Measurements from ENCODE around the gene KLHDC8B. TPM values are rescaled to one million over a fixed set of nuclear protein-coding genes. Genes with fewer than 3 reads are reported as not detected.

Gene KLHDC8B
- total and polyA plus RNA-seq, 2 of the 4 experiments (the other 2 are of a cell fraction): 16.3 to 16.5 TPM

- Histone ChIP-seq H3K18ac (ENCODE audit: low read depth, low read length) (no peak overlapping the region), H4K8ac (ENCODE audit: low read depth in 2 of 2, low read length in 2 of 2) (no peak overlapping the region), H3K9me1 (ENCODE audit: insufficient read depth, low read length) (peaks cover 32% of the 10 kb centered on the region), H3K9ac (ENCODE audit: low read depth, low read length) (no peak overlapping the region), H2BK5ac (ENCODE audit: low read depth, low read length, poor library complexity, severe bottlenecking) (no peak overlapping the region), H4K5ac (ENCODE audit: low read depth, low read length) (no peak overlapping the region), H3K14ac (replicated peaks; ENCODE audit: low read depth, low read length) (no peak overlapping the region), H2BK20ac (ENCODE audit: low read depth, low read length) (no peak overlapping the region), H3K79me1 (ENCODE audit: low read depth in 1 of 2, low read length in 2 of 2) (peaks cover 37 to 64% of the 10 kb centered on the region in 2 experiments), H3K4me1 (ENCODE audit: control insufficient read depth, insufficient read depth, low read length) (peaks cover 9% of the 10 kb centered on the region), H3K9me3 (ENCODE audit: control insufficient read depth, insufficient read depth, low read length) (no peaks in the 10 kb centered on the region), H3K4me3 (ENCODE audit: insufficient read depth, low read depth, low read length) (no peak overlapping the region), H3K4ac (ENCODE audit: low read depth, low read length) (no peak overlapping the region), H2AFZ (replicated peaks; ENCODE audit: low read length, poor library complexity) (no peak overlapping the region), H4K20me1 (ENCODE audit: insufficient read depth, low read length) (peaks cover 8% of the 10 kb centered on the region; the same call in 1 of the 2 replicates), H2AK9ac (replicated peaks; ENCODE audit: low read depth, low read length, poor library complexity) (no peak overlapping the region), H3K27ac (ENCODE audit: insufficient read depth, low read length) (no peak overlapping the region), H3K23ac (ENCODE audit: low read depth, low read length) (no peak overlapping the region), H3K27me3 (ENCODE audit: control insufficient read depth, insufficient read depth, low read length) (no peaks in the 10 kb centered on the region), H4K91ac (ENCODE audit: insufficient read depth, low read depth, low read length) (no peak overlapping the region), H2AK5ac (ENCODE audit: low read depth, low read length) (no peak overlapping the region), H2BK120ac (ENCODE audit: low read depth, low read length) (no peak overlapping the region), H3K36me3 (ENCODE audit: control insufficient read depth, insufficient read depth, low read length) (peaks cover 25% of the 10 kb centered on the region), H3K56ac (ENCODE audit: extremely low read depth, insufficient read depth, low read length) (no peak overlapping the region), H2BK15ac (ENCODE audit: low read depth, low read length) (no peak overlapping the region), H3K4me2 (ENCODE audit: low read depth, low read length) (no peak overlapping the region)
- DNase-seq (no peak), ATAC-seq (ENCODE audit: low read depth) (no peak)
- BruUV-seq (replicated peaks): no TSS peak
- intact Hi-C loops (cut with micrococcal nuclease): no loop called here
- POLR2A ChIA-PET (ENCODE audit: unreplicated experiment): no interaction called here
- 100% methylated on average over 4 of the region's 8 CpGs; no CpG with 5 or more reads in 1 of the 2 experiments for WGBS, 2 experiments (ENCODE audit: extremely low coverage in 2 of 2, insufficient read length in 1 of 2)
- no peak for TF ChIP-seq CEBPB (IDR thresholded peaks at IDR 0.05; ENCODE audit: low read depth, low read length)
- no peak for TF ChIP-seq SMC3 (IDR thresholded peaks at IDR 0.05; ENCODE audit: low read depth, low read length)
- TF ChIP-seq MXI1 (IDR thresholded peaks at IDR 0.05; ENCODE audit: borderline replicate concordance, low read depth, low read length): no peak
- TF ChIP-seq FOS (IDR thresholded peaks at IDR 0.05; ENCODE audit: low read depth, low read length): no peak
- no peak for TF ChIP-seq RAD21 (IDR thresholded peaks at IDR 0.05; ENCODE audit: low read length)
- TF ChIP-seq ELK1 (IDR thresholded peaks at IDR 0.05; ENCODE audit: borderline replicate concordance, low read depth, low read length): no peak
- no peak for TF ChIP-seq CHD1 (IDR thresholded peaks at IDR 0.05; ENCODE audit: low read depth, low read length)
- no peak for TF ChIP-seq CTCF (conservative IDR thresholded peaks at IDR 0.05; ENCODE audit: low read depth, low read length)
- TF ChIP-seq BHLHE40 (IDR thresholded peaks at IDR 0.05; ENCODE audit: low read depth, low read length): no peak
- no peak for TF ChIP-seq MAFK (IDR thresholded peaks at IDR 0.05; ENCODE audit: low read depth, low read length)
- TF ChIP-seq POLR2A (IDR thresholded peaks at IDR 0.05; ENCODE audit: low read depth, low read length): no peak
- TF ChIP-seq NFE2L2 (IDR thresholded peaks at IDR 0.05; ENCODE audit: low read depth, low read length): no peak
- TF ChIP-seq RFX5 (IDR thresholded peaks at IDR 0.05; ENCODE audit: low read depth, low read length): no peak
- CTCF ChIA-PET: no interaction called here
- in situ Hi-C loops (cut with MboI; ENCODE audit: low sequenced_read_pairs): loop anchor here (25.0 kb wide), 1 partner anchor 274 kb away; the partner anchor contains the start of gene NICN1
- dilution Hi-C loops (cut with HindIII; ENCODE audit: low sequenced_read_pairs, unreplicated experiment): no loop called here
Measured at GRCh38 chr3:49163609-49164008, 7.8 kb upstream of the KLHDC8B start.
